A673 (cell line): Measurements from ENCODE around the gene NUP62.

ENCODE experiments used
- EZH2 ChIP-seq: fragments of 200-600 bp; sonication (generic); IDR thresholded peaks from 2 replicates; pipeline ENCODE4 v1.6.1; 2017; ENCODE audit warnings: borderline replicate concordance, low read depth, mild to moderate bottlenecking, mixed read lengths, antibody characterized with exemption, low read length; ENCODE audit not compliant: poor library complexity, severe bottlenecking
- TF ChIP-seq, protein P1 (sequence below): fragments of 300-800, 200-600 bp; sonication (generic); conservative IDR thresholded peaks from 2 replicates; pipeline ENCODE4 v1.5.1; 2017; ENCODE audit warnings: low read depth, mild to moderate bottlenecking, antibody characterized with exemption, low read length, moderate library complexity, mixed read lengths

- TF ChIP-seq, protein P1, sequence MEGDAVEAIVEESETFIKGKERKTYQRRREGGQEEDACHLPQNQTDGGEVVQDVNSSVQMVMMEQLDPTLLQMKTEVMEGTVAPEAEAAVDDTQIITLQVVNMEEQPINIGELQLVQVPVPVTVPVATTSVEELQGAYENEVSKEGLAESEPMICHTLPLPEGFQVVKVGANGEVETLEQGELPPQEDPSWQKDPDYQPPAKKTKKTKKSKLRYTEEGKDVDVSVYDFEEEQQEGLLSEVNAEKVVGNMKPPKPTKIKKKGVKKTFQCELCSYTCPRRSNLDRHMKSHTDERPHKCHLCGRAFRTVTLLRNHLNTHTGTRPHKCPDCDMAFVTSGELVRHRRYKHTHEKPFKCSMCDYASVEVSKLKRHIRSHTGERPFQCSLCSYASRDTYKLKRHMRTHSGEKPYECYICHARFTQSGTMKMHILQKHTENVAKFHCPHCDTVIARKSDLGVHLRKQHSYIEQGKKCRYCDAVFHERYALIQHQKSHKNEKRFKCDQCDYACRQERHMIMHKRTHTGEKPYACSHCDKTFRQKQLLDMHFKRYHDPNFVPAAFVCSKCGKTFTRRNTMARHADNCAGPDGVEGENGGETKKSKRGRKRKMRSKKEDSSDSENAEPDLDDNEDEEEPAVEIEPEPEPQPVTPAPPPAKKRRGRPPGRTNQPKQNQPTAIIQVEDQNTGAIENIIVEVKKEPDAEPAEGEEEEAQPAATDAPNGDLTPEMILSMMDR, result no peak
- no peak for TF ChIP-seq EZH2
Observed at GRCh38 chr19:49924004-49924880, 5.1 kb downstream of the NUP62 start.
